ENCODE measurements around the gene ERC1.

Gene ERC1

GRCh38 chr12:1533205-1533601 is 542.2 kb downstream of the ERC1 start:
- H3K4me3 ChIP-seq (ENCODE audit: low read depth, low read length), result no peak overlapping the region
- H3K9me3 ChIP-seq (ENCODE audit: control insufficient read depth, insufficient read depth, low read depth, low read length), result no peaks in the 10 kb centered on the region
- H3K9ac ChIP-seq (ENCODE audit: low read length), result no peak overlapping the region
- peaks cover 65% of the 10 kb centered on the region for H3K27me3 ChIP-seq (ENCODE audit: control insufficient read depth, insufficient read depth, low read length)
- no peak overlapping the region for H3K27ac ChIP-seq (ENCODE audit: low read depth, low read length)
- H3K4me1 ChIP-seq (ENCODE audit: control insufficient read depth, insufficient read depth, low read length), result peaks cover 14% of the 10 kb centered on the region; the same call in 1 of the 2 replicates
- H3K36me3 ChIP-seq (ENCODE audit: control insufficient read depth, insufficient read depth, low read length), result no peaks in the 10 kb centered on the region

GRCh38 chr12:1533602-1534304 is 542.7 kb downstream of the ERC1 start:
- Histone ChIP-seq H3K27ac (ENCODE audit: low read depth, low read length) (no peak overlapping the region), H3K4me3 (ENCODE audit: low read depth, low read length) (no peak overlapping the region)

GRCh38 chr12:1534748-1535147 is 543.7 kb downstream of the ERC1 start:
- no peak overlapping the region for H3K9ac ChIP-seq (ENCODE audit: low read length)
- H3K4me1 ChIP-seq (ENCODE audit: control insufficient read depth, insufficient read depth, low read length), result peaks cover 8% of the 10 kb centered on the region; the same call in 1 of the 2 replicates
- no peaks in the 10 kb centered on the region for H3K9me3 ChIP-seq (ENCODE audit: control insufficient read depth, insufficient read depth, low read depth, low read length)
- no peak overlapping the region for H3K27ac ChIP-seq (ENCODE audit: low read depth, low read length)
- H3K27me3 ChIP-seq (ENCODE audit: control insufficient read depth, insufficient read depth, low read length), result peaks cover 59% of the 10 kb centered on the region
- no peaks in the 10 kb centered on the region for H3K36me3 ChIP-seq (ENCODE audit: control insufficient read depth, insufficient read depth, low read length)
- no peak overlapping the region for H3K4me3 ChIP-seq (ENCODE audit: low read depth, low read length)

More at GRCh38 chr12:1533602-1534304, 542.7 kb downstream of the ERC1 start:
- H3K4me1 ChIP-seq (ENCODE audit: control insufficient read depth, insufficient read depth, low read length), result peaks cover 14% of the 10 kb centered on the region; the same call in 1 of the 2 replicates
- H3K27me3 ChIP-seq (ENCODE audit: control insufficient read depth, insufficient read depth, low read length), result peaks cover 62% of the 10 kb centered on the region
- no peak overlapping the region for H3K9ac ChIP-seq (ENCODE audit: low read length)
- no peaks in the 10 kb centered on the region for H3K9me3 ChIP-seq (ENCODE audit: control insufficient read depth, insufficient read depth, low read depth, low read length)
- H3K36me3 ChIP-seq (ENCODE audit: control insufficient read depth, insufficient read depth, low read length), result no peaks in the 10 kb centered on the region

GRCh38 chr12:1536817-1537216 is 545.8 kb downstream of the ERC1 start:
- no peaks in the 10 kb centered on the region for H3K9me3 ChIP-seq (ENCODE audit: control insufficient read depth, insufficient read depth, low read depth, low read length)
- H3K4me3 ChIP-seq (ENCODE audit: low read depth, low read length), result no peak overlapping the region
- no peak overlapping the region for H3K27ac ChIP-seq (ENCODE audit: low read depth, low read length)
- H3K27me3 ChIP-seq (ENCODE audit: control insufficient read depth, insufficient read depth, low read length), result peaks cover 43% of the 10 kb centered on the region
- no peaks in the 10 kb centered on the region for H3K36me3 ChIP-seq (ENCODE audit: control insufficient read depth, insufficient read depth, low read length)
- H3K9ac ChIP-seq (ENCODE audit: low read length), result no peak overlapping the region
- H3K4me1 ChIP-seq (ENCODE audit: control insufficient read depth, insufficient read depth, low read length), result peaks cover 8% of the 10 kb centered on the region; the same call in 1 of the 2 replicates

- Histone ChIP-seq H3K9me3 (ENCODE audit: control insufficient read depth, insufficient read depth, low read depth, low read length) (peaks cover 2% of the 10 kb centered on the region), H3K4me1 (ENCODE audit: control insufficient read depth, insufficient read depth, low read length) (no peaks in the 10 kb centered on the region; the same call in 1 of the 2 replicates), H3K27ac (ENCODE audit: low read depth, low read length) (no peak overlapping the region), H3K9ac (ENCODE audit: low read length) (no peak overlapping the region), H3K4me3 (ENCODE audit: low read depth, low read length) (no peak overlapping the region), H3K27me3 (ENCODE audit: control insufficient read depth, insufficient read depth, low read length) (peaks cover 20% of the 10 kb centered on the region), H3K36me3 (ENCODE audit: control insufficient read depth, insufficient read depth, low read length) (no peaks in the 10 kb centered on the region)
These were observed 548.1 kb downstream of the ERC1 start for GRCh38 chr12:1539135-1539534.

GRCh38 chr12:1540690-1541089 is 549.7 kb downstream of the ERC1 start:
- no peak overlapping the region for H3K27ac ChIP-seq (ENCODE audit: low read depth, low read length)
- H3K9ac ChIP-seq (ENCODE audit: low read length), result no peak overlapping the region
- H3K4me3 ChIP-seq (ENCODE audit: low read depth, low read length), result no peak overlapping the region
- peaks cover 3% of the 10 kb centered on the region for H3K9me3 ChIP-seq (ENCODE audit: control insufficient read depth, insufficient read depth, low read depth, low read length)
- H3K4me1 ChIP-seq (ENCODE audit: control insufficient read depth, insufficient read depth, low read length), result no peaks in the 10 kb centered on the region
- no peaks in the 10 kb centered on the region for H3K36me3 ChIP-seq (ENCODE audit: control insufficient read depth, insufficient read depth, low read length)
- peaks cover 15% of the 10 kb centered on the region for H3K27me3 ChIP-seq (ENCODE audit: control insufficient read depth, insufficient read depth, low read length)

- Histone ChIP-seq H3K27me3 (ENCODE audit: control insufficient read depth, insufficient read depth, low read length) (peaks cover 10% of the 10 kb centered on the region; the same call in 1 of the 2 replicates), H3K9ac (ENCODE audit: low read length) (no peak overlapping the region), H3K9me3 (ENCODE audit: control insufficient read depth, insufficient read depth, low read depth, low read length) (peaks cover 3% of the 10 kb centered on the region), H3K4me3 (ENCODE audit: low read depth, low read length) (no peak overlapping the region), H3K27ac (ENCODE audit: low read depth, low read length) (no peak overlapping the region), H3K36me3 (ENCODE audit: control insufficient read depth, insufficient read depth, low read length) (no peaks in the 10 kb centered on the region), H3K4me1 (ENCODE audit: control insufficient read depth, insufficient read depth, low read length) (no peaks in the 10 kb centered on the region)
These were observed 551.6 kb downstream of the ERC1 start for GRCh38 chr12:1542599-1542998.

GRCh38 chr12:1544996-1545700 is 554.1 kb downstream of the ERC1 start:
- Histone ChIP-seq H3K4me3 (ENCODE audit: low read depth, low read length) (no peak overlapping the region), H3K9ac (ENCODE audit: low read length) (no peak overlapping the region), H3K9me3 (ENCODE audit: control insufficient read depth, insufficient read depth, low read depth, low read length) (peaks cover 3% of the 10 kb centered on the region), H3K27ac (ENCODE audit: low read depth, low read length) (no peak overlapping the region), H3K27me3 (ENCODE audit: control insufficient read depth, insufficient read depth, low read length) (no peaks in the 10 kb centered on the region), H3K36me3 (ENCODE audit: control insufficient read depth, insufficient read depth, low read length) (no peaks in the 10 kb centered on the region), H3K4me1 (ENCODE audit: control insufficient read depth, insufficient read depth, low read length) (no peaks in the 10 kb centered on the region)

All from HUES6 (cell line).